Fibroblast of villous mesenchyme (primary cell): ENCODE results near the gene DCTPP1. TPM values are rescaled to one million over a fixed set of nuclear protein-coding genes. Genes with fewer than 3 reads are reported as not detected.
"Not testable (repeated sequence)": the region's sequence is repeated elsewhere in the genome, so short reads cannot be mapped to it uniquely, and the experiment has no call there.

ENCODE experiments used
- DNase-seq: peaks from one replicate; pipeline ENCODE4 v3.0.0-alpha.2; 2010; ENCODE audit warnings: low read depth
- H3K4me3 ChIP-seq: 2 replicates; pipeline ENCODE4 v1.5.1; 2011; ENCODE audit warnings: low read depth, mild to moderate bottlenecking, low read length
- CTCF ChIP-seq: IDR thresholded peaks from 2 replicates; pipeline ENCODE4 v1.5.1; 2012; ENCODE audit warnings: low read depth, mild to moderate bottlenecking, low read length; ENCODE audit not compliant: insufficient read depth
- total RNA-seq: library from RNA; depleted of rRNA; stranded (reverse); fragments of >200 nt; gene quantifications from 2 replicates; pipeline ENCODE4 v1.2.3, GENCODE V29; 2012

Gene DCTPP1
- total RNA-seq = 12.9 and 18.6 TPM in 2 replicates

DNA sequence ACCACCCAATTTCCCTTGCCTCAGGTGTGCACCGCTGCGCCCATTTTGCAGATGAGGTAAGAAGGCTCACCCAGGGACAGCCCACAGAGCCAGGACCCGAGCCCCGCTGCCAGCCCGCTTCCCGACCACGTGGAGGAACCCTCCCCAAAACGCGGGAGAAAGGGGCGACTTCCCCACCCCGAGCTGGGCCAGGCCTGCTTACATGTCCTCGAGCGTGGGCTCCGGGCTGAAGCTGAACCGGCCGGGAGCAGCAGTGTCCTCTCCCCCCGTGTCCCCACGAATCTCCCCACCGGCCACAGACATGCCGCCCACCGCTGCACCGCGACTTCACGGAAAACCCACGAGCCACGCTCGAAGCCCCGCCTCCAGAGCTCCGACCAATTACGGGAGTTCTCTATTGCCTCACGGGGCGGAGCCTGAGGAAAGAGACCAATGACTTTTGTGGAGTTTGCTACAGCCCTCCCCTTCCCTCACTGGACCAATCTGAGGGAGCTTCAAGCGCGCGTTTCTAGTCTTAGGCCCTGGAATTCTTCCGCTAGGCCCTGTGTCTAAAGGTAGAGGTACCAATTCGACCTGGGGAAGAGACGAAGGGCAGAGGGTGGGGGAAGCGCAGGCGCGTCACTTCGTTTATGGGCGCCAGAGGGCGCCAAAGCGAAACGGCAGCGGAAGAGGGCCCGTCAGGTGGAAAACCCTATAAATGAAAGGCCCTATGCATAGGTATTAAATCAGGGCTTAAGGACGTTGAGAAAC is at the start of gene DCTPP1:
Gene DCTPP1 (minus strand): TSS at position 353 of the 750 bp plus-strand sequence. CDS start 50 bp downstream, at position 303.
- TF ChIP-seq CTCF = peak; percentile 70
- peak within 1 kb of the TSS; percentile 71 for H3K4me3 ChIP-seq
- peak; percentile 98 for DNase-seq

GRCh38 chr16:30478766-30479478 is 49.1 kb upstream of the DCTPP1 start:
- TF ChIP-seq CTCF = no peak
- no peak for DNase-seq

GRCh38 chr16:30477773-30478172 is 47.9 kb upstream of the DCTPP1 start:
- not testable (repeated sequence) for H3K4me3 ChIP-seq, DNase-seq

More at GRCh38 chr16:30478766-30479478, 49.1 kb upstream of the DCTPP1 start:
- no peak overlapping the region for H3K4me3 ChIP-seq

DNA sequence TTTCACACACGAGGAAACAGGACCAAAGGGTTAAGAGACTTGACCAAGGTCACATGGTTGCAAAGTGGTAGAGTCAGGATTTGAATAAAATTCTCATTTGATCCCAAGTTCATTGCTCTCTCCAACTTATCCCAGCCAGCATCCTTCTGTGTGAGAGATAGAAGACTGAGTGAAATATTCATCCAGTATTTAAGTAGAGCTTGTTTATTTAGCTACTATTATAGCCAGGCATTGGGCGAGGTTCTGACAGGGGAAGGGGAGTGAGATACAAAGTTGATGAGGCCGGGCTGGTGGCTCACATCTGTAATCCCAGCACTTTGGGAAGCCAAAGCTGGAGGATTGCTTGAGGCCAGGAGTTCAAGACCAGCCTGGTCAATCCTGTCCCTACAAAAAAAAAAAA is 47.2 kb upstream of the DCTPP1 start:
- no peak overlapping the region for H3K4me3 ChIP-seq
- no peak for DNase-seq
- no peak for TF ChIP-seq CTCF

GRCh38 chr16:30474684-30475083 is 44.9 kb upstream of the DCTPP1 start:
- no peak for TF ChIP-seq CTCF

GRCh38 chr16:30474074-30474452 is 44.2 kb upstream of the DCTPP1 start:
- no peak overlapping the region for H3K4me3 ChIP-seq
- no peak for DNase-seq

More at GRCh38 chr16:30474684-30475083, 44.9 kb upstream of the DCTPP1 start:
- no peak overlapping the region for H3K4me3 ChIP-seq
- no peak for DNase-seq

More at GRCh38 chr16:30474074-30474452, 44.2 kb upstream of the DCTPP1 start:
- no peak for TF ChIP-seq CTCF
